CD4-positive, alpha-beta T cell treated with Interferon gamma for 1 hour (primary cell): ENCODE results near the gene LPAR1.

Experiments
- DNase-seq: peaks from one replicate; pipeline ENCODE4 v3.0.0-alpha.2; 2020

Gene LPAR1

DNA sequence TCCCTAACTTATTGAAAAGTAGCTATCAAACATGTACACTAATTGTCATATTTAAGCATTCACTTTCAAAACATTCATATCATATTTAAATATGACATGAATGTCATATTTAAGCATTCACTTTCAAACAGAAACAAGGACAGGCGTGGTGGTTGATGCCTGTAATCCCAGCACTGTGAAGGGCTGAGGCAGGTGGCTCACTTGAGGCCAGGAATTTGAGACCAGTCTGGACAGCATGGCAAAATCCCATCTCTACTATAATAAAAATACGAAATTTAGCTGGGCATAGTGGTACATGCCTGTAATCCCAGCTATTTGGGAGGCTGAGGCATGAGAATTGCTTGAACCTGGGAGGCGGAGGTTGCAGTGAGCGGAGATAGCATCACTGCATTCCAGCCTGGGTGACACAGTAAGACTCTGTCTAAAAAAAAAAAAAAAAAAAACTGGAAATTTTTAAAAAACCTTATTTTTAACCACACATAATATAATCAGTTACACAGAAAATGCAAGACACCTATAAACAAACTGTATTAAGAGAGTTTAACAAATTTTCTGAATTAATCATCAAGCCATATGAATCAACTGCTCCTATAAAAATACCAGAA is 88.1 kb downstream of the LPAR1 start:
- DNase-seq = no peak

DNA sequence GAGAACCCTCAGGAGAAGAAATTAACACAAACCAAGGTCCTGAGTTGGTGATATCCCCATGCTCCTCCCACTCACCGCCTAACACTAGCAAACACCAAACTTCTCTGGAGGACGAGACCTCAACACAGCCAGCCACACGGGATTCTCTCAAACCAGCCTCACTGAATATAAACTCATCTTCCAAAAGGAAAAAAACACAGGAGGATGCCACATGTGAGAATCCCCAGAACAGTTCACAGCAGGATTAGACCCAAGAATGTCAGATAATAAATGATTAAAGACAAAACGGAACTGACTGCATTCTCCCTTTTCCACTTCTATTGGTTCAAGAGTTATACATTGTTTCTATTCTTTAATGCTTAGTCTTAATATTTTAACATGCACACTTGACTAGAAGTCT is 89.2 kb downstream of the LPAR1 start:
- no peak for DNase-seq

DNA sequence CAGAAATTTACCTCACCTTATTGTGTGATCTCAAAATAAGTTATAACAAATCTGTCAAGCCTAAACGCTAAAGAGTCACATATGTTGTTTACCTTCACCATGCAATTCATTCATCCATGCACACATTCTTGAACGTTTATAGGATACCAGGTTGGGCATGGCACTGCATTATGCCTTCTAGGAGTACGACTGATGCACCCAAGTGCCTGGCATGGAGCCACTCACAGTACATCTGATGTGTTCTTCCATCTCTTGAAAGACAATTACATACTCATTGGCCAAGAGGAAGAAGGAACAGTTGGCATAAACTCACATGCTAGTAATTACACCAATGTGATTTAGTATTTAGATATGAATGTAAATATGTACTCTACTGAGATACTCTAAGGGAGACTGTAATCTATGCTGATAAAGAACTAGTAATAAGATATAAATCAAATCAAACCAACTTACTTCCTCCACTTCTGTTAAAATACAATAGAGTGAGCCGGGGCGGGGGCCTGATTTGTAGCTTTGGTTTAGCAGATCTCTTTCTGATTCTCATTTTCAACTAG is 90.7 kb downstream of the LPAR1 start:
- DNase-seq = no peak

DNA sequence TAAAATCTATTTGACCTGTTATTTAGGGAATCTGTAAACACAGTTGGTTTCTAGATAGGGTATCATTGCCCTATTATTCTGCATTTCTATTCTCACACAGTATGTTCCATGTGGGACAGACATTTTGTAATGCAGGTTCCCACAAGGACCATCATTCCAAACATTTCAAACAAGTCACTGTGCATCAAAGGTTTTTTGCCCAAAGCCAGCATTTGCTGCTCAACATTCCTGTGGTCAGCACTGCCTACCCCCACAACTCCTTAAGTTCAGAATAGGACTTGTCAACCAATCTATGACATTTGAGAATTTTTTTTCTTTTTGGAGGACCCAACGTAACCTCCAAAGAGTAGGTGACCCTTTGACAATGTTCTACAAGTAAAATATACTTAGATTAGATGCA is 95.7 kb downstream of the LPAR1 start:
- no peak for DNase-seq

DNA sequence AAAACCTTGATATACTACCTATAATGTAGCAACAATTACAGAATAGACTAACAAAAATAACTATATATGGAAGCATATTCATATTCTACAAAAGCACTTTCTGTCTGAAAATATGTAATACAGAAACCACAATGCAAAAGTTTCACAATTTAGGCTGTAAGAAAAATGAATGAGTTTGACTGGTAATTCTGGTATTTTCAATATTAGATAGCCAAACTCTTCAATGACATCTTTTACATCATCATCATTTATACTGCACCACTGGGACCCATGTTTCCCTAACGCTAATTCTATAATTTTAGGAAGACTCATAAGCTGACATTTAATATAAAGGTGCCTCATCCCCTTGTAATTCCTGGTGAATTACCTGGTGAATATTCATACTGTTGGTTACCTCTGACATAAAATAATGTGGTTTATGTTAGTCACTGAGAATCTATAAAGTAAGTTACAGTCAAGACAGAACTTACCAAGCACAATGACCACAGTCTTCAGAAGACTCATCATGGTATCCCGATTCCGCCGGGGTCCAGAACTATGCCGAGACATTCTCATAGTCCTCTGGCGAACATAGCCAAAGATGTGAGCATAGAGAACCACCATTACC is 97.2 kb downstream of the LPAR1 start:
- no peak for DNase-seq

DNA sequence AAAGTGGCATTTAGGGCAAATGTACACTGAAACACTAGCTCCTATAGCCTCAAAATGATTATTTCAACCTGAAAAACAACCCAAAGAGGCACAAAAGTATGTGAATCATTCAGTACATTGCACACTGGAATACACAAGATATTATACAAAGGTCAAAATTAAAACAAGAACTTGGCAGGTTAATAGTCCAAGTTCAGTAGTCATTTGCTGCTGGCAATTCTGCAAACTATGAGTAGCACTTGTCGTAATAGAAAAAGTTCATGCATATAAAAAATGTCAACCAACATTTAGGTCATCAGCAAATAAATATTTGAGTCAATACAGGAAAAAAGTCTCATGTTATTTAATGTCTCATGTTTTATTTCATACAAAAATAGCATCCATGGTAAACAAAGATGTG is 98.7 kb downstream of the LPAR1 start:
- no peak for DNase-seq

DNA sequence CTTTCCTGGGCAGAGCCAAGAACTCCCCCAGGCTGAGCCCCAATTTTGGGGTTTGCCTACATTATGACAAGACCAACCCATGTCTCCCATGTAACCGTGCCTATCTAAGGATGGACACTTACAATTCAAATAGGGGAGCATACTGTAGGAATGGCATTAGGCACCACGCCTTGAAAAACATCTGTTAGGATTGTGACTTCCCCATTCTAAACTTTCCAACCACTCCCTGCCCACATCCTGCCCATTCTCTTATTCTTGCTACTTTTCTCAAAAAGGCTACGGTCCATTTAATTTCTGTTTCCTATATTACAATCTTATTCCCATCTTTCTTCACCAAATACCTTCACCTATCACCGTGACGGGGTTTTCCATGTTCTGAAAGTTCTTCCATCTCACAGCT is 99.2 kb downstream of the LPAR1 start:
- DNase-seq = no peak

DNA sequence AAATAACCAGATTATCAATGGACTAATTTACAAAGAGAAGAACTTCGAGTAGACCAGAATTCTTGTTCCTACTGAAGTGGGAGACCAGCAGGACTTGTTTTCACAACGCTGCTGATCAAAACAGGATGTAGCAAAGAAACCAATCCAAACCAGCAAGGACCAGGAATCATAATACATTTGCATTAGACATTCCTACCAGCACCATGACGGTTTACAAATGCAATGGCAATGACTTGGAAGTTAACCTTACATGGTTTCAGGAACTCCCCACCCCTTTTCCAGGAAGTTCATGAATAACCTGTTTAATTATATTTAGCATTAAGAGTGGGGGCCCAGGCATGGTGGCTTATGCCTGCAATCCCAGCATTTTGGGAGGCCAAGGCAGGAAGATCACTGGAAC is 100.0 kb downstream of the LPAR1 start:
- DNase-seq = no peak

DNA sequence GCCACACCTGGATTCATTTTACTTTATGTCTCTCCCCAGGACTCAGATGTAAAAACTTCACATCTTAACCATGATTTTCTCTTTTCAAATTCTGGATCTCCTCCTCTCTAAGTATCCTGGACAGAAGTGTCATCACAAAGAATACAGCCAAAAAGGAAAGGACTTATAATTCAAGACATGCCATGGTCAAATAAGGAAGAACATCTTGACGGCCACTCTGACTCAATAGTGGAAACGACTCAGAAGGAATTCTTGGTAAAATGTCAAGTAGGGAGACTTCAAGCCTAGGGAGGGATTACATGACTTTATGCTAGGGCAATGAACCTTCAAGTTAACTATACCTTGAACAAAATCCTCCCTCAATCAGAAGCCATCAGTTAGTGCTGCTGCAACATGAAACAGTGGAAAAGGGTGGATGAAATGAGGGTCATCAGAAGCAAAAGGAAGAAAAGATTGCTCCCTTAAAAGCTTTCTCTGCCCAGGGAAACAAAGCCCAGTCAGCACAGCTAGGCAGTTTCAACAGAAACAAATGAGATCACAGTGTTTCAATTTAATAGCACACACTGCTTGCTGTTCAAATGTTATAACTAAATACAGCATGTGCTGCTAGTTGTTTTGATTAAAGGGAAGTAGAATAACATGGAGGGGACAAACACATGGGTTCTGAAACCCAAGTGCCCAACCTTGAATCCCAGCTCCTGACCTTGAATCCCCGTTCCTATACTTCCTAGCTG is 101.4 kb downstream of the LPAR1 start:
- DNase-seq = no peak

DNA sequence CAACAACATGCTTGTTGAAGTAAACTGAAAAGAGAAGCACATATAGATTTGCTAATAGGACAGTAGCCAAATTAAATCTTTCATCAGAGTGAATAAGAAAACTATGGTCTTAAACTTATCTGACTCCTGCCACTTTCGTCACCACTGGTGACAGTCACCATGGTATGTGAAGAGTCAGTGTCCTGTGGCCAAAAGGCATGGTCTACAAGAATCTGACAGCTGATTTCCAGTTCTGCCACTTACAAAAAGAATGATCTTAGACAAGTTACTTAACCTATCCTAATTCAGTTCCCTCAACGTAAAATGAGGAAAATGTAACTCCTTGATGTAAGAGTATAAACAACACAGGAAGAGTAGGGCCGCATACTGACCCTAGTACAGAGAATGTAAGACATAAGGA is 102.0 kb downstream of the LPAR1 start:
- no peak for DNase-seq

DNA sequence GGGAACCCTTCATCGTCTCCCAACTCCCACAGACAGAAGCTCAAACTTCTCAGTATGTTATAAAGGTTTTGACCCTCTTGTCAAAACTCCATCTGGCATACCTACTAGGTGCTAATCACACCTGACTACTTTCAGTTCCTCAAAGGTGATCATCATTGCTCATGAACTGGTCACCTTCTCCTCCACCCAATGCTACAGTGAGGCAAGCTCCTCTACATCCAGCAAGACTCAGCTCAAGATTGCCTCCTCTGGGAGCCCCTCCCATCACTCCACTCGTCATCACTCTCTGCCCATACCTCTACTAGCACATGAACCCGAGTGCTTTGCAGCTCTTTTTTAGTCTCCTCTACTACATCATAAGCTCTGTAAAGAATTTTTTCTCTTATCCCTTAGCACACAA is 102.4 kb downstream of the LPAR1 start:
- DNase-seq = no peak

DNA sequence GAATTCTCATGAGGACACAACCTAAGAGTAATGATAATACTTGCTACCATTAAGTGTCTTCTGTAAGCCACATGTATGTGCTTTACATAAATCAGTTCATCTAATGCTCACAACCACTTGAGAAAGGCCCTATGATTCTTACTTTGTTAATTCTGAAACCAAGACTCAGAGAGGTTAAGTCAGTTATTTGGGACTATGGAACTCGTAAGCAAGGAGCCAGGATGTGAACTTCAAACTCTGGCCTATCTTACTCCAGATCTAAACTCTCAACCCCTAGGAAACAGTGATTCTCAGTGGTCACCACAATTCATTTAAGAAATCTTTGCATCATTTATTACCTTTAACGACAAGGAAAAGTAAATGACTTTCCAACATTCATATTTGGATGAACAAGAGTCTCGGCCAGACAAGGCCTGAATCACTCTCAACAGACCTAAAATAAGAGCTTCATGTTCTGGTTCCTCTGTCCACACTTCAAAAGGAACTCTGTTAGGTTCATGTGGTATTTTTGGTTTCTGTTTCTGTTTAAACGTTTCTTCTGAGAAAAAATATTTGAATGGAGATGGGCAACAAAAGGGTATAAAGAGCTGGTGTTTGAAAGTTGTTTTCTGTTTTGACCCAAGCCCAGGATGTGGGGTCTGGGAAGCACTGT is 104.8 kb downstream of the LPAR1 start:
- DNase-seq = no peak

DNA sequence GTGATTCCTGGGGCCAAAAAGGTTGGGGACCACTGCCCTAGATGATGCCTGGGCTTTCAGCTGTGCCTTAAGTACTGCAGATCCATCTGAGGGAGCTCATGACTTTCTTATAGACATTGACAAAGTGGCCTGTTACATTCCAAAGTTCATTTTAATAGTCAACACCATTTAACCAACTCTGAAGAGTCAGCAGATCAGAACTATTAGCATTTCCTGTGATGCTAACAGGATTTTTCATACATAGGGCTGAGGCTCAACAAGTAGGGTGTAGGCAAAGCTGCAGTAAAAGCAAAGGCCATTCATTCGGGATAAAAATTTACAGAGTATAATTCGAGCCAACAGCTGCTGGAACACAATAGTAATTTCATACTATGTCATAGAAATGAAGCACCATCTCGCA is 105.4 kb downstream of the LPAR1 start:
- no peak for DNase-seq

DNA sequence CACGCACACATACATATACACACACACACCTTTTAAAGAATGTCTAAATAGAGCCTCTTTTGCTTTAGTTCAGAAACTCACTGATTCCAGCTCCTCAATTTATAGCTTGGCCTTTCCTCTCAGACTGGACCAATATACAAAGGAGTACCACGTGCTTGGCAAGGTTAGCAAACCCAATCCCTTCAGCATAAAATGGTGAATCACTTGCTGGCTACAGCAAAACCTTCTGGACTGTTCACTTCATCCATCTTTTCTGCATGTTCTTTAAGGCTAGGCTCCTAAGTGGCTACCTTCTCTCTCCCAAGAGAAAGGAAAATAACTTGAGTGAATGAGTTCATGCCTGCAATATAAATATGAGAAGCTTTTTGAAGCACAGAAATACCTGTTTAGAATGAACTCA is 109.7 kb downstream of the LPAR1 start:
- DNase-seq = no peak

DNA sequence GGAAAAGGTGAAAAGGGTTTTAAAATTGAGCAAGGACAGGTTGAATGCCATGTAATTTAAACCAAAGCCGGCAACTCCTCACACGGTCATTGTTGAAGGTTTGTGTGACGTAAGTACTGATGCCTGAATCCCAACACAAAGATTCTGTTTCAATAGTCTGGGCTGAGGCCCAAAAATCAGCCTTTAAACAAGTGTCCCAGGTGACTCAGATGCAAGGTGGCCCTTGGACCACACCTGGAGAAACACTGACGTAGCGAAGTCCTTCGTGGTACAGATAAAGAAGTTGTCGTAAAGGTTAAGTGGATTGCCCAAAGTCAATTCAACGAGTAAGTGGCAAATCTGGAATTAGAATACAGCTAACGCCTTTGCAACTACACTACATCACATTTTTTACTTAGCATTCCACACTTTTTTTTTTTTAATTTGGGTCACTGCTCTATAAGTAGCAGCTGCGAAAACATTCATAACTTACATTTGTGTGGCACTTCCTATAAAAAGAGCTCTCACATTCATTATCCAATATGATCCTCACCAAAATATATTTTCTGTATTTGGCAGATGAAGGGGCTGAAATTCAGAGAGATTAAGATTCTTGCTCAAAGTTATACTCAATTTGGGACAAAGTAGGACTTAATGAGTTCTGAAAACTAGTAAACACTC is 111.3 kb downstream of the LPAR1 start:
- DNase-seq = no peak

DNA sequence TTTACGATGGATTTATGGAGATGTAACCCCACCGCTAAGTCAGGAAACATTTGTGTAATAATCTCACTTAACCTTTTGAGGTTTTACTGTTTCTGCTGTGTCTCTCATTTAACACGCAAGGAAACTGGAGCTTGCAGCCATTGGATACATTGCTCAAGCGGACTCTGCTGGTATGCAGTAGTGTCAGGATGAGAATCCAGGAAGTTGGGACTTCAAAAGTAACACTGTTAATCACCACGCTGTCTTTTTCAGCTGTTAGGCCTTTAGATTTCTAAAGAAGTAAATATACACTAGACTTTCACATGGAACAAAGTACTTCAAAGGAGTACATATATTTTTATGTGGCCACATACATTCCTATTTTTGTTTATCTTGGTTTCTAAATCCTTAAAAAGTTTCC is 114.7 kb downstream of the LPAR1 start:
- DNase-seq = no peak

DNA sequence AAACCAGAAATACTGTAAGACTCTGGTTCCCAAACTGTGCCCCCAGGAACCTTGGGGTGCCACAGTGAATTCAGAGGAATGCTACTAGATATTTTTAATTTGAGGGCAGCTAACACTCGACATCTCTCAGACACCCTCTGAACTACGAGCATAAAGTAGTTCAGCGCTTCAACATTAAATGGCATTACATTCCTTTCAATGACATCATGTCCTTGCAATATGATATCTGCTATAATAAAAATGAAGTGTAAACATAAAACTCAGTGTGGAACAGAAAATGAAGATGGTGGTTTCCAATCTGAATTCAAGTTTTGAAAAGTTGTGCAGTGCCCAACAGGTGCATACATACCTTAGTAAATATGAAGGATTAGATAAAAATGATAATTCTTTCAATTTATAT is 116.1 kb downstream of the LPAR1 start:
- DNase-seq = no peak

DNA sequence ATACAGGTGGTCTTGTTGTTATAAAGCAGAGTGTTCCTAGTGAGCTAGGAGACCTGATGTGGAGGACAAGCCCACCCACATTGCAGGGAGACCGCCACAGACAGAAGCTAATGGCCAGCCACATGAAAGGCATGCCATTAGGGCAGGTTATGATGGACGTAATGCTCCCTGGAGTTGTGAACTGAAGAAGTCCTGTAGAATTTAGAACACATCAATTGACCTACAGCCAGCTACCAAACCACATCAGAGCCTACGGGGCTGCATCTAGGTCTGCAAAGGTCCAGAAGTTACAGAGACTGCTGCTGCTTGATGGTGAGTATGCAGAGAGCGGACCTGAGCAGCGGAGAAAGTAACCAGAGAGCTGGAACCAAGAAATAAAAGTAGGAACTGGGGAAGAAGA is 116.6 kb downstream of the LPAR1 start:
- no peak for DNase-seq

DNA sequence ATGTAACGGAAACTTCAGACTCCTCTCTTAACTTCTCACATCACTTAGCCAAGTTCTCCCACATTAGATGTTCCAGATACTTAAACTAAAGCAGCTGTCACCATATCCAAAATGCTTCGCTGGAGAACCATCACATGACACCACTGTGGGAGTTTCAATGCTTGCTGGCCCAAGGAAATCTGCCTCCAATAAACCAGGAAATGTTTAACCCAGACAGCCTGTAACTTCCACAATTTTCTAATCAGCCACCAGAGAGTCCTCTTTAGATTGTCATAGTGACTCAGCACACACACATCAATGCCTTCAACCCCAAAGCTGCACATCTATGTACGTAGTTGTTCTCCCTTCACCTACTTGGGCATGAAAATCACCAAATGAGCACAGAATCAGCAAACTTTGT is 118.7 kb downstream of the LPAR1 start:
- no peak for DNase-seq

DNA sequence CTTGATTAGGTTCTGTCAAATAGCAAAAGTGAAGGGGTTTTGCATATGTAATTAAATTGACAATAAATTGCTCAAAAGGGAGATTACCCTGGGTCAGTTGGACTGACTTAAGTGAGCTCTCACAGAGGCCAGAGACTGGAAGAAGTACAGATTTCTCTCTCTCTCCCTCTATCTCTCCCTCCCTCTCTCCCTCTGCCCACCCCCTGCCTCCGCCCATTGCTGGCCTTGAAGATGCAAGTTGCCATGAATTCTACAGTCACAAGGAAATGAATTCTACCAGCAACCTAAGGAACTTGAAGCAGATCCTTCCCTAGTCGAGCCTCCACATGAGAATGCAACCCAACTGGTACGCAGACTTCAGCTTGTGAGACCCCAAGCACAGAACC is 119.2 kb downstream of the LPAR1 start:
- DNase-seq = no peak

DNA sequence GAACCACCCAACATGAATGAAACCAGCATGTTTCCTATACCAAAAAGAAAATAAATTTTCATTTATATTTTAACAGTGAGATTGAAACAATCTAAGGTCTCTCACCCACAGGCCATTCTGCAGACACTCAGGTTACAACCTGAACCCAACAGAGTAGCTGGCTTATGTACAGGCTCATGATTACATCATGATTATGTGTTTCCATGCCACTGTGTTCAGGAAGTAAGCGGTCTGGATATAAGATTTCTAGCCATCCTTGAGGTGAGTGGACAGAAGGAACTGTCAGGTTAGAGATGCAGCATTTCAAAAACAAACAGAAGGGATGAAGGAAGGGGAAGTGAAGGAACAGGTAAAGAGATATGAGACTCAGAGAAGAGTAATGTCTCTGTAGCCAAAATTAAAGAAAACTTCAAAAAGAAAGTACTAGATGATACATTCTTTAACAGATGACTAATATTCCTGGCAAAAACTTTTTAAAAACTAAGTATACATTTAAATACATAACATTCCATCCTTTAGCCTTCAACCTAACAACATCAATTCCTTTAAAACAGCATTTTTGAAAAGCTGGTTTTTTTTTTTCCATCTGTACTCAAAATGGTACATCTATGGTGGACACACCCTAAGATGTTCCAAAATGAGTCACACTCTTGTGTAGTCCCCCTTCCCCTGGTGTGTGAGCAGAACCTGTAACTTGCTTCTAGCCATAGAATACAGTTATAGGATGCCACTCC is 119.8 kb downstream of the LPAR1 start:
- no peak for DNase-seq

DNA sequence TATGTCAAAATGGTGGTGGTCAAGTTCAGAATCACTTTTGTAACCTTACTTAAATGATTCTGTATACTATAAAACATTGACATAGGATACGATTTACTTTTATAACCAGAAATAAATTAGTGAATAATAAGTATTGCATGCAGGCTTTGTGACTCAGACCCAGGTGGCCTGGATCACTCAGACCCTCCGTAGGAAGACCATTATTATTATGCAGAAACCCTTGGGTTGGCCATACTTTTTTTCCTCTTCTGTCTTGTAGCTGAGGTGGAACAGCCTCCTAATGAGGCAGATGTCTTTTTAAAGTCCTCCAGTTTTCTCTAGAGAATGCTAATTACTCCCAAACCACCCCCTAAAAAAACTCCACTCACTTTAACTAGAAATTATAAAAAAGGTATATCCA is 121.9 kb downstream of the LPAR1 start:
- DNase-seq = no peak
